PC-9 (cell line): ENCODE results near the gene PLK2. TPM values are rescaled to one million over a fixed set of nuclear protein-coding genes. Genes with fewer than 3 reads are reported as not detected.

Experiments used
- BruUV-seq: library from RNA; stranded (reverse); fragments of 400-500 nt; replicated peaks from 2 replicates; lab custom pipeline; 2021; lab: Mats Ljungman, UMichigan
- CTCF ChIA-PET: fragments of 300-600 bp; sonication (Branson Sonifier 250); formaldehyde crosslinking; loops from one replicate; lab custom pipeline; 2022; ENCODE audit warnings: antibody characterized with exemption; lab: Charles Lee
- POLR2A ChIA-PET: fragments of 300-600 bp; sonication (Branson Sonifier 250); formaldehyde crosslinking; loops from one replicate; lab custom pipeline; 2022; ENCODE audit warnings: antibody characterized with exemption; ENCODE audit not compliant: unreplicated experiment; lab: Charles Lee
- DNase-seq, 2 experiments: peaks; one replicate each; pipeline versions ENCODE4 v3.0.0 to v3.0.0-alpha.2; 2015 to 2022; ENCODE audit warnings: mixed read lengths in 1 of 2
- H2AFZ ChIP-seq: fragments of 200-600 bp; sonication (generic); 2 replicates; pipeline ENCODE4 v1.8.1; 2017; ENCODE audit warnings: antibody characterized with exemption
- H3F3A ChIP-seq: fragments of 200-600 bp; sonication (generic); 2 replicates; pipeline ENCODE4 v1.8.1; 2017; ENCODE audit warnings: antibody characterized with exemption, mild to moderate bottlenecking, low read depth; ENCODE audit not compliant: insufficient read depth
- H3K27ac ChIP-seq: fragments of 200-600 bp; sonication (generic); 2 replicates; pipeline ENCODE4 v1.6.1; 2016; ENCODE audit warnings: mixed run types
- H3K27me3 ChIP-seq: fragments of 200-600 bp; sonication (generic); 2 replicates; pipeline ENCODE4 v1.6.1; 2016; ENCODE audit warnings: low read depth, mixed run types; ENCODE audit not compliant: insufficient read depth
- H3K36me3 ChIP-seq: fragments of 200-600 bp; sonication (generic); 2 replicates; pipeline ENCODE4 v1.6.1; 2016; ENCODE audit warnings: low read depth, mixed run types
- H3K4me1 ChIP-seq: fragments of 200-600 bp; sonication (generic); replicated peaks from 2 replicates; pipeline ENCODE4 v1.6.1; 2016; ENCODE audit warnings: mixed run types; ENCODE audit not compliant: insufficient read depth
- H3K4me2 ChIP-seq: fragments of 200-600 bp; sonication (generic); 2 replicates; pipeline ENCODE4 v1.6.1; 2017; ENCODE audit warnings: mixed run types
- H3K4me3 ChIP-seq: fragments of 200-600 bp; sonication (generic); 2 replicates; pipeline ENCODE4 v1.6.1; 2016; ENCODE audit warnings: mixed run types
- H3K79me2 ChIP-seq: fragments of 200-600 bp; sonication (generic); 2 replicates; pipeline ENCODE4 v1.6.1; 2017; ENCODE audit warnings: low read depth, mixed run types
- H3K9me2 ChIP-seq: fragments of 200-600 bp; sonication (generic); 2 replicates; pipeline ENCODE4 v1.8.1; 2017; ENCODE audit warnings: mild to moderate bottlenecking; ENCODE audit not compliant: insufficient read depth
- H3K9me3 ChIP-seq: fragments of 200-600 bp; sonication (generic); 2 replicates; pipeline ENCODE4 v1.8.1; 2016; ENCODE audit warnings: low read depth; ENCODE audit not compliant: insufficient read depth
- H4K20me1 ChIP-seq: fragments of 200-600 bp; sonication (generic); 2 replicates; pipeline ENCODE4 v1.8.1; 2017; ENCODE audit not compliant: insufficient read depth
- CTCF ChIP-seq: fragments of 200-600 bp; sonication (generic); conservative IDR thresholded peaks from 2 replicates; pipeline ENCODE4 v1.6.1; 2017; ENCODE audit warnings: mixed run types, antibody characterized with exemption, mild to moderate bottlenecking, moderate library complexity
- EZH2 ChIP-seq: fragments of 200-600 bp; sonication (generic); IDR thresholded peaks from 2 replicates; pipeline ENCODE4 v1.8.0; 2017; ENCODE audit warnings: antibody characterized with exemption, low read depth
- intact Hi-C: fragments of 100-400 bp; cut with micrococcal nuclease; formaldehyde crosslinking; loops from one replicate; pipeline ENCODE4 v1.10.0; 2022; ENCODE audit not compliant: unreplicated experiment
- total RNA-seq: library from RNA; stranded (reverse); gene quantifications from 2 replicates; pipeline ENCODE4 v1.2.3, GENCODE V29; 2021

Gene PLK2
- total RNA-seq, 1 experiment from 2014 or later, result 508 TPM

- POLR2A ChIA-PET, result interaction anchor here (0.7 to 1.0 kb wide), 2 partner anchors 193 to 466 kb away, joined by 3 read pairs; no protein-coding TSS in a partner anchor
Observed at GRCh38 chr5:58453306-58453705, 6.6 kb downstream of the PLK2 start.

GRCh38 chr5:58452566-58453258 is 7.2 kb downstream of the PLK2 start:
- H3K4me2 ChIP-seq, result peak overlapping the region; percentile 92
- no peaks in the 10 kb centered on the region for H3K9me2 ChIP-seq
- H3K27ac ChIP-seq, result peak overlapping the region; percentile 96
- ChIA-PET POLR2A (interaction anchor here (0.7 to 1.0 kb wide), 2 partner anchors 192 to 465 kb away, joined by 3 read pairs; no protein-coding TSS in a partner anchor), CTCF (no interaction called here)
- H4K20me1 ChIP-seq, result peaks cover 36% of the 10 kb centered on the region
- peak overlapping the region; percentile 90; the same call in 1 of the 2 replicates for H3K4me3 ChIP-seq
- H3K4me1 ChIP-seq, result peaks cover 38% of the 10 kb centered on the region
- DNase-seq, result peak; percentile 64 to 88
- H3K79me2 ChIP-seq, result peaks cover 49% of the 10 kb centered on the region
- BruUV-seq, result TSS peak; percentile 73
- peaks cover 87% of the 10 kb centered on the region for H3F3A ChIP-seq
- H3K36me3 ChIP-seq, result peaks cover 73% of the 10 kb centered on the region
- H3K27me3 ChIP-seq, result no peaks in the 10 kb centered on the region
- TF ChIP-seq CTCF (no peak), EZH2 (no peak)
- no peak overlapping the region for H2AFZ ChIP-seq
- intact Hi-C loops, result loop anchor here (1.0 to 5.0 kb wide), 4 partner anchors 120 to 264 kb away; no protein-coding TSS in a partner anchor
- H3K9me3 ChIP-seq, result no peaks in the 10 kb centered on the region

More at GRCh38 chr5:58453306-58453705, 6.6 kb downstream of the PLK2 start:
- peaks cover 42% of the 10 kb centered on the region for H4K20me1 ChIP-seq
- CTCF ChIA-PET, result no interaction called here
- TF ChIP-seq CTCF, result no peak
- TF ChIP-seq EZH2, result no peak
- peaks cover 79% of the 10 kb centered on the region for H3K36me3 ChIP-seq
- H3K4me1 ChIP-seq, result peaks cover 38% of the 10 kb centered on the region
- no peaks in the 10 kb centered on the region for H3K27me3 ChIP-seq
- no peak for DNase-seq
- no TSS peak for BruUV-seq
- H3K9me3 ChIP-seq, result no peaks in the 10 kb centered on the region
- H2AFZ ChIP-seq, result no peak overlapping the region
- no peaks in the 10 kb centered on the region for H3K9me2 ChIP-seq
- peak overlapping the region; percentile 96 for H3K27ac ChIP-seq
- peak overlapping the region; percentile 90 for H3K4me3 ChIP-seq
- intact Hi-C loops, result loop anchor here (2.0 to 5.0 kb wide), 2 partner anchors 121 to 215 kb away; no protein-coding TSS in a partner anchor
- peaks cover 90% of the 10 kb centered on the region for H3F3A ChIP-seq
- H3K79me2 ChIP-seq, result peaks cover 55% of the 10 kb centered on the region
- H3K4me2 ChIP-seq, result peak overlapping the region; percentile 92

- H3K4me3 ChIP-seq, result no peak overlapping the region
- no peak overlapping the region for H2AFZ ChIP-seq
- H3K9me2 ChIP-seq, result no peaks in the 10 kb centered on the region
- peaks cover 79% of the 10 kb centered on the region for H3F3A ChIP-seq
- ChIA-PET POLR2A (interaction anchor here (0.7 to 1.5 kb wide), 3 partner anchors 146 to 264 kb away, joined by 4 to 14 read pairs (median 6); no protein-coding TSS in a partner anchor), CTCF (interaction anchor here (0.6 kb wide), 1 partner anchor 673 kb away, joined by 3 read pairs; no protein-coding TSS in a partner anchor)
- H3K79me2 ChIP-seq, result peaks cover 41% of the 10 kb centered on the region
- H4K20me1 ChIP-seq, result peaks cover 30% of the 10 kb centered on the region
- H3K36me3 ChIP-seq, result peaks cover 70% of the 10 kb centered on the region
- peaks cover 38% of the 10 kb centered on the region for H3K4me1 ChIP-seq
- no peaks in the 10 kb centered on the region for H3K27me3 ChIP-seq
- peak overlapping the region; percentile 92 for H3K4me2 ChIP-seq
- DNase-seq, result no peak
- no peaks in the 10 kb centered on the region for H3K9me3 ChIP-seq
- intact Hi-C loops, result loop anchor here (1.0 to 5.0 kb wide), 4 partner anchors 120 to 264 kb away; no protein-coding TSS in a partner anchor
- BruUV-seq, result no TSS peak
- H3K27ac ChIP-seq, result peak overlapping the region; percentile 96
- TF ChIP-seq CTCF (no peak), EZH2 (no peak)
Observed at GRCh38 chr5:58451732-58452565, 7.9 kb downstream of the PLK2 start.
